K562 (cell line): ENCODE results near the gene SATB1. TPM values are rescaled to one million over a fixed set of nuclear protein-coding genes. Genes with fewer than 3 reads are reported as not detected.

ENCODE experiments used
- ATAC-seq: fragments of 200-7000 bp; cut with Tn5 transposase; 3 replicates; pipeline ENCODE4 v1.9.1; 2020; ENCODE audit warnings: moderate library complexity
- BruUV-seq: library from RNA; stranded (reverse); fragments of 400-500 nt; replicated peaks from 2 replicates; lab custom pipeline; 2021; lab: Mats Ljungman, UMichigan
- CTCF ChIA-PET: fragments of 300-600 bp; formaldehyde crosslinking; extraction: SDS; loops from one replicate; lab custom pipeline; 2021; ENCODE audit warnings: low intra/inter-chr PET ratio; lab: Yijun Ruan, JAX
- POLR2A ChIA-PET: fragments of 300-600, 350-650 bp; sonication (Branson Sonifier 250); formaldehyde crosslinking; extraction: SDS; loops from one replicate; lab custom pipeline; 2021; ENCODE audit warnings: antibody characterized with exemption, inconsistent platforms; lab: Yijun Ruan, JAX
- DNase-seq, 4 experiments: peaks; one replicate each; pipeline versions ENCODE4 v3.0.0 to v3.0.0-alpha.2; 2011 to 2018; ENCODE audit warnings: low spot score in 3 of 4, mixed read lengths in 3 of 4; ENCODE audit errors: extremely low read depth in 1 of 4
- FAIRE-seq: peaks from 2 replicates; lab custom pipeline; 2011; peaks lifted over from hg19 to GRCh38; lab: Jason Lieb, UNC
- H2AFZ ChIP-seq: 2 replicates; pipeline ENCODE4 v1.6.0; 2011; ENCODE audit warnings: low read depth, low read length, control low read depth, inconsistent platforms
- H3K27ac ChIP-seq: fragments of 200-600 bp; 3 replicates; pipeline ENCODE4 v1.8.0; 2011; ENCODE audit warnings: low read depth, mild to moderate bottlenecking, control low read depth, inconsistent platforms, low read length, moderate library complexity, mixed read lengths; ENCODE audit errors: extremely low read depth
- H3K27me3 ChIP-seq, 2 experiments: fragments of 300-600 bp in 1 of 2; 2 replicates in 1 of 2; 3 replicates in 1 of 2; pipeline versions ENCODE4 v1.6.0 to v1.8.0; 2011; ENCODE audit warnings: inconsistent platforms in 2 of 2, low read length in 2 of 2, mild to moderate bottlenecking in 1 of 2, mixed read lengths in 1 of 2, moderate library complexity in 1 of 2; ENCODE audit not compliant: control insufficient read depth in 2 of 2, insufficient read depth in 2 of 2
- H3K36me3 ChIP-seq: fragments of 300-600 bp; 3 replicates; pipeline ENCODE4 v1.8.0; 2011; ENCODE audit warnings: mild to moderate bottlenecking, low read length, inconsistent platforms; ENCODE audit not compliant: control insufficient read depth, insufficient read depth
- H3K4me1 ChIP-seq, 2 experiments: fragments of 200-600 bp in 1 of 2; replicated peaks in 1 of 2; 2 replicates in 1 of 2; 3 replicates in 1 of 2; pipeline versions ENCODE4 v1.5.1 to v1.8.0; 2011; ENCODE audit warnings: inconsistent platforms in 2 of 2, low read length in 2 of 2, mild to moderate bottlenecking in 1 of 2, mixed read lengths in 1 of 2, moderate library complexity in 1 of 2; ENCODE audit not compliant: control insufficient read depth in 2 of 2, insufficient read depth in 2 of 2
- H3K4me2 ChIP-seq: 2 replicates; pipeline ENCODE4 v1.6.1; 2011; ENCODE audit warnings: low read length, control low read depth, inconsistent platforms, mixed read lengths; ENCODE audit not compliant: insufficient read depth
- H3K4me3 ChIP-seq: fragments of 200-600 bp; sonication (generic), shearing (Covaris generic); 2 replicates; pipeline ENCODE4 v1.5.1; 2016; ENCODE audit warnings: control low read depth, inconsistent platforms
- H3K79me2 ChIP-seq: fragments of 200-600 bp; 3 replicates; pipeline ENCODE4 v1.8.0; 2011; ENCODE audit warnings: low read length, inconsistent platforms; ENCODE audit not compliant: control insufficient read depth, insufficient read depth
- H3K9ac ChIP-seq, 2 experiments: 2 replicates each; pipeline versions ENCODE4 v1.6.0 to v1.6.1; 2011; ENCODE audit warnings: low read depth in 2 of 2, low read length in 2 of 2, control low read depth in 1 of 2, inconsistent platforms in 1 of 2, mild to moderate bottlenecking in 1 of 2, mixed read lengths in 1 of 2; ENCODE audit not compliant: insufficient read depth in 1 of 2
- H3K9me1 ChIP-seq: one replicate; pipeline ENCODE4 v1.6.0; 2011; ENCODE audit warnings: inconsistent platforms, mild to moderate bottlenecking, low read length, moderate library complexity; ENCODE audit not compliant: control insufficient read depth, insufficient read depth
- H3K9me3 ChIP-seq: replicated peaks from 2 replicates; pipeline ENCODE4 v1.5.1; 2011; ENCODE audit warnings: low read depth, low read length, inconsistent platforms; ENCODE audit not compliant: control insufficient read depth, insufficient read depth
- H4K20me1 ChIP-seq: replicated peaks from 2 replicates; pipeline ENCODE4 v1.6.1; 2011; ENCODE audit warnings: low read length, inconsistent platforms, mixed read lengths; ENCODE audit not compliant: control insufficient read depth, insufficient read depth
- REST ChIP-seq, 2 experiments: fragments of 450-650 bp; formaldehyde crosslinking in 1 of 2; IDR thresholded peaks; 2 replicates each; pipeline versions ENCODE4 v1.4.0 to v1.6.1; 2014 to 2020; ENCODE audit warnings: mild to moderate bottlenecking in 2 of 2, borderline replicate concordance in 1 of 2, low read depth in 1 of 2
- ZNF318 ChIP-seq, 2 experiments: fragments of 450-650 bp; IDR thresholded peaks; 2 replicates each; pipeline ENCODE4 v1.6.1; 2016; ENCODE audit warnings: mild to moderate bottlenecking in 2 of 2, borderline replicate concordance in 1 of 2, low read depth in 1 of 2, moderate library complexity in 1 of 2
- ZNF436 ChIP-seq: fragments of 250-450, 450-650 bp; sonication (Bioruptor Pico); formaldehyde crosslinking; IDR thresholded peaks from 2 replicates; pipeline ENCODE4 v1.7.0; 2020; ENCODE audit warnings: mild to moderate bottlenecking
- WGBS: fragments of 100-300 bp; shearing (Covaris generic); methylation state at CpG from one replicate; pipeline ENCODE4 v1.1.6; 2016; ENCODE audit warnings: low coverage, mixed read lengths; ENCODE audit not compliant: insufficient coverage; ENCODE audit errors: missing lambda C conversion rate; 5-methylcytosine and 5-hydroxymethylcytosine counted together
- in situ Hi-C: fragments of 300-500 bp; cut with MboI; formaldehyde crosslinking; loops from 4 replicates; pipeline ENCODE4 v1.15.0; 2018; ENCODE audit warnings: inconsistent platforms, mixed read lengths
- intact Hi-C: fragments of 100-400 bp; cut with micrococcal nuclease; formaldehyde crosslinking; loops from 2 replicates; pipeline ENCODE4 v1.14.2; 2022
- polyA plus RNA-seq, 8 experiments: library from polyadenylated mRNA; depleted of rRNA in 4 of 8; stranded (reverse) in 5 of 8; unstranded in 3 of 8; fragments of >200 nt; fragmentation: Nextera tagmentation in 2 of 8; fragmentation: Illumina TruSeq in 1 of 8; extraction: Ambion mirVana in 2 of 8; extraction: Trizol in 1 of 8; gene quantifications; 2 replicates each; pipeline versions ENCODE4 v1.2.1 to v1.2.3, GENCODE V29; 2011 to 2014; ENCODE audit warnings: inconsistent platforms in 1 of 8, missing spikeins in 1 of 8
- total RNA-seq, 7 experiments: library from RNA; depleted of rRNA in 6 of 7; stranded (reverse); fragments of >200 nt in 6 of 7; fragmentation: Illumina TruSeq in 2 of 7; extraction: Trizol in 2 of 7; gene quantifications; 2 replicates each; pipeline versions ENCODE4 v1.2.1 to v1.2.3, GENCODE V29; 2011 to 2021; ENCODE audit warnings: low replicate concordance in 1 of 7

Gene SATB1
- total and polyA plus RNA-seq, 9 of the 15 experiments (the other 6 are each of a cell fraction or from before 2014, with no cell fraction given): 0.03 to 2.5 (median 0.15) TPM; not detected in 1

GRCh38 chr3:18351069-18351628, 74.0 kb downstream of the SATB1 start:
- H3K9me3 ChIP-seq: no peaks in the 10 kb centered on the region
- H3K9ac ChIP-seq: no peak overlapping the region
- H3K4me2 ChIP-seq: no peak overlapping the region
- no peaks in the 10 kb centered on the region for H3K27me3 ChIP-seq
- H3K27ac ChIP-seq: no peak overlapping the region
- BruUV-seq: no TSS peak
- ATAC-seq (no peak), FAIRE-seq (no peak), DNase-seq (no peak)
- H3K79me2 ChIP-seq: no peaks in the 10 kb centered on the region
- in situ Hi-C loops (no loop called here), intact Hi-C loops (no loop called here)
- no peaks in the 10 kb centered on the region for H4K20me1 ChIP-seq
- no peak overlapping the region for H2AFZ ChIP-seq
- ChIA-PET CTCF (no interaction called here), POLR2A (interaction anchor here (0.6 kb wide), 1 partner anchor 44 kb away, joined by 4 read pairs; no protein-coding TSS in a partner anchor)
- no peak overlapping the region for H3K4me3 ChIP-seq
- H3K36me3 ChIP-seq: no peaks in the 10 kb centered on the region
- H3K9me1 ChIP-seq: no peaks in the 10 kb centered on the region
- no peaks in the 10 kb centered on the region for H3K4me1 ChIP-seq
- 0% methylated on average over 5 of the region's 5 CpGs for WGBS
- TF ChIP-seq REST (IDR thresholded peaks at IDR 0.05; ENCODE audit: borderline replicate concordance): no peak
- no peak for TF ChIP-seq REST (CRISPR knock-in tag; IDR thresholded peaks at IDR 0.05; ENCODE audit: low read depth)
- no peak for TF ChIP-seq ZNF436 (CRISPR knock-in tag)
- no peak for TF ChIP-seq ZNF318 (IDR thresholded peaks at IDR 0.05; ENCODE audit: borderline replicate concordance in 1 of 2, low read depth in 1 of 2)
